ENCODE measurements around the gene FREM2. TPM values are rescaled to one million over a fixed set of nuclear protein-coding genes. Genes with fewer than 3 reads are reported as not detected.

FREM2 gene
- polyA plus RNA-seq, 1 donor from 2014 or later = not detected

GRCh38 chr13:38899571-38899970 lies 212.7 kb downstream of the FREM2 start:
- Mint-ChIP-seq H3K36me3 (no peaks in the 10 kb centered on the region), H3K4me1 (peaks cover 0 to 2% (median 0%) of the 10 kb centered on the region in 3 donors), H3K9me3 (no peaks in the 10 kb centered on the region), H3K4me3 (no peak overlapping the region), H3K27ac (no peak overlapping the region), H3K27me3 (no peaks in the 10 kb centered on the region)

GRCh38 chr13:38900188-38900587 lies 213.3 kb downstream of the FREM2 start:
- Mint-ChIP-seq H3K4me1 (peaks cover 0 to 2% (median 0%) of the 10 kb centered on the region in 3 donors), H3K4me3 (no peak overlapping the region), H3K9me3 (no peaks in the 10 kb centered on the region), H3K27me3 (no peaks in the 10 kb centered on the region), H3K27ac (no peak overlapping the region), H3K36me3 (no peaks in the 10 kb centered on the region)

GRCh38 chr13:38902551-38902950 lies 215.7 kb downstream of the FREM2 start:
- no peaks in the 10 kb centered on the region for H3K27me3 Mint-ChIP-seq
- H3K36me3 Mint-ChIP-seq = no peaks in the 10 kb centered on the region
- no peaks in the 10 kb centered on the region for H3K4me1 Mint-ChIP-seq

GRCh38 chr13:38905081-38905480 lies 218.2 kb downstream of the FREM2 start:
- Mint-ChIP-seq H3K36me3 (no peaks in the 10 kb centered on the region), H3K27ac (no peak overlapping the region), H3K9me3 (no peaks in the 10 kb centered on the region), H3K4me1 (no peaks in the 10 kb centered on the region), H3K4me3 (no peak overlapping the region), H3K27me3 (no peaks in the 10 kb centered on the region)

More at GRCh38 chr13:38902551-38902950, 215.7 kb downstream of the FREM2 start:
- Mint-ChIP-seq H3K27ac (no peak overlapping the region), H3K9me3 (no peaks in the 10 kb centered on the region), H3K4me3 (no peak overlapping the region)

- H3K4me3 Mint-ChIP-seq = no peak overlapping the region
- no peaks in the 10 kb centered on the region for H3K9me3 Mint-ChIP-seq
- H3K27me3 Mint-ChIP-seq = no peaks in the 10 kb centered on the region
- H3K4me1 Mint-ChIP-seq = no peaks in the 10 kb centered on the region
- no peak overlapping the region for H3K27ac Mint-ChIP-seq
- no peaks in the 10 kb centered on the region for H3K36me3 Mint-ChIP-seq
Observed at GRCh38 chr13:38905861-38906260, 219.0 kb downstream of the FREM2 start.

GRCh38 chr13:38908574-38908973 lies 221.7 kb downstream of the FREM2 start:
- H3K27ac Mint-ChIP-seq = no peak overlapping the region

GRCh38 chr13:38914070-38914469 lies 227.2 kb downstream of the FREM2 start:
- Mint-ChIP-seq H3K36me3 (no peaks in the 10 kb centered on the region), H3K4me1 (peaks cover 0 to 4% (median 0%) of the 10 kb centered on the region in 3 donors), H3K4me3 (peak overlapping the region in 1 of 4 donors; percentile 66)

More at GRCh38 chr13:38908574-38908973, 221.7 kb downstream of the FREM2 start:
- Mint-ChIP-seq H3K9me3 (no peaks in the 10 kb centered on the region), H3K36me3 (no peaks in the 10 kb centered on the region), H3K4me1 (no peaks in the 10 kb centered on the region), H3K4me3 (no peak overlapping the region), H3K27me3 (no peaks in the 10 kb centered on the region)

GRCh38 chr13:38921081-38921480 lies 234.2 kb downstream of the FREM2 start:
- Mint-ChIP-seq H3K4me1 (no peaks in the 10 kb centered on the region), H3K27ac (no peak overlapping the region), H3K27me3 (peaks cover 1% of the 10 kb centered on the region), H3K9me3 (peaks cover 0 to 4% (median 0%) of the 10 kb centered on the region in 3 donors), H3K4me3 (no peak overlapping the region), H3K36me3 (no peaks in the 10 kb centered on the region)

More at GRCh38 chr13:38914070-38914469, 227.2 kb downstream of the FREM2 start:
- peaks cover 2% of the 10 kb centered on the region for H3K27me3 Mint-ChIP-seq
- H3K9me3 Mint-ChIP-seq = no peaks in the 10 kb centered on the region
- H3K27ac Mint-ChIP-seq = no peak overlapping the region

GRCh38 chr13:38922170-38922569 lies 235.3 kb downstream of the FREM2 start:
- peaks cover 1% of the 10 kb centered on the region for H3K27me3 Mint-ChIP-seq
- no peaks in the 10 kb centered on the region for H3K4me1 Mint-ChIP-seq
- H3K4me3 Mint-ChIP-seq = no peak overlapping the region
- H3K27ac Mint-ChIP-seq = no peak overlapping the region
- H3K9me3 Mint-ChIP-seq = peaks cover 0 to 4% (median 0%) of the 10 kb centered on the region in 3 donors
- no peaks in the 10 kb centered on the region for H3K36me3 Mint-ChIP-seq

GRCh38 chr13:38933786-38934185 lies 246.9 kb downstream of the FREM2 start:
- H3K36me3 Mint-ChIP-seq = no peaks in the 10 kb centered on the region
- H3K4me1 Mint-ChIP-seq = no peaks in the 10 kb centered on the region
- no peak overlapping the region for H3K4me3 Mint-ChIP-seq
- H3K27ac Mint-ChIP-seq = no peak overlapping the region
- no peaks in the 10 kb centered on the region for H3K27me3 Mint-ChIP-seq
- H3K9me3 Mint-ChIP-seq = peaks cover 0 to 2% (median 0%) of the 10 kb centered on the region in 3 donors

Data from IgD-negative memory B cell (primary cell).